Endothelial cell (in vitro differentiated cells): ENCODE measurements around the gene MIXL1. TPM values are rescaled to one million over a fixed set of nuclear protein-coding genes. Genes with fewer than 3 reads are reported as not detected.

ENCODE experiments used
- DNase-seq: peaks from one replicate; pipeline ENCODE4 v3.0.0; 2021; ENCODE audit warnings: low spot score
- H3K27ac Mint-ChIP-seq: one replicate; pipeline ENCODE4 v1.8.0; 2021; ENCODE audit warnings: mixed read lengths, inconsistent platforms; ENCODE audit not compliant: unreplicated experiment
- H3K27me3 Mint-ChIP-seq: one replicate; pipeline ENCODE4 v1.8.0; 2021; ENCODE audit warnings: mild to moderate bottlenecking, moderate library complexity, mixed read lengths, inconsistent platforms; ENCODE audit not compliant: unreplicated experiment
- H3K36me3 Mint-ChIP-seq: one replicate; pipeline ENCODE4 v1.8.0; 2021; ENCODE audit warnings: mild to moderate bottlenecking, low read depth, mixed read lengths, inconsistent platforms; ENCODE audit not compliant: unreplicated experiment
- H3K4me1 Mint-ChIP-seq: one replicate; pipeline ENCODE4 v1.8.0; 2021; ENCODE audit warnings: mild to moderate bottlenecking, mixed read lengths, inconsistent platforms; ENCODE audit not compliant: unreplicated experiment
- H3K4me3 Mint-ChIP-seq: one replicate; pipeline ENCODE4 v1.8.0; 2021; ENCODE audit warnings: mild to moderate bottlenecking, mixed read lengths, inconsistent platforms; ENCODE audit not compliant: unreplicated experiment
- H3K9me3 Mint-ChIP-seq: one replicate; pipeline ENCODE4 v1.8.0; 2021; ENCODE audit warnings: mixed read lengths, inconsistent platforms; ENCODE audit not compliant: unreplicated experiment
- CTCF ChIP-seq: fragments of 200-600 bp; sonication (generic); IDR thresholded peaks from one replicate; pipeline ENCODE4 v1.5.0; 2021; ENCODE audit warnings: antibody characterized with exemption; ENCODE audit not compliant: unreplicated experiment
- long read RNA-seq: library from polyadenylated mRNA; unstranded; transcript quantifications from one replicate; pipeline ENCODE4 v2.0.0, GENCODE V29; 2020; ENCODE audit not compliant: unreplicated experiment
- total RNA-seq: library from RNA; stranded (reverse); fragmentation: NEBNext Ultra II Directional; extraction: Animal tissue kit (Norgen Biotek cat#: 25700); gene quantifications from one replicate; pipeline ENCODE4 v1.2.1, GENCODE V29; 2021; ENCODE audit not compliant: unreplicated experiment

Gene MIXL1
- 2.4 TPM for total RNA-seq
- long read RNA-seq: 0 reads

- Mint-ChIP-seq H3K27ac (no peak within 1 kb of the TSS), H3K27me3 (peaks cover 6% of the 10 kb centered on the region), H3K4me3 (peak within 1 kb of the TSS; percentile 87), H3K9me3 (no peaks in the 10 kb centered on the region), H3K36me3 (no peaks in the 10 kb centered on the region), H3K4me1 (peaks cover 16% of the 10 kb centered on the region)
- peak; percentile 38 for DNase-seq
- TF ChIP-seq CTCF: no peak
These were observed at the start of gene MIXL1 for GRCh38 chr1:226223157-226223785. MIXL1 (plus strand) TSS chr1:226223664; CDS start chr1:226223682, 18 bp downstream.

- H3K27me3 Mint-ChIP-seq: no peaks in the 10 kb centered on the region
- no peak for DNase-seq
- TF ChIP-seq CTCF: no peak
- H3K4me1 Mint-ChIP-seq: peaks cover 4% of the 10 kb centered on the region
- no peak overlapping the region for H3K27ac Mint-ChIP-seq
- H3K36me3 Mint-ChIP-seq: no peaks in the 10 kb centered on the region
- no peak overlapping the region for H3K4me3 Mint-ChIP-seq
- H3K9me3 Mint-ChIP-seq: no peaks in the 10 kb centered on the region
These were observed 46.6 kb upstream of the MIXL1 start for GRCh38 chr1:226176870-226177269.

GRCh38 chr1:226181996-226182714 is 41.3 kb upstream of the MIXL1 start:
- Mint-ChIP-seq H3K4me3 (no peak overlapping the region), H3K9me3 (no peaks in the 10 kb centered on the region), H3K4me1 (peaks cover 21% of the 10 kb centered on the region), H3K27me3 (peaks cover 3% of the 10 kb centered on the region), H3K27ac (no peak overlapping the region), H3K36me3 (peaks cover 10% of the 10 kb centered on the region)
- DNase-seq: peak; percentile 13
- no peak for TF ChIP-seq CTCF

GRCh38 chr1:226185141-226186036 is 38.1 kb upstream of the MIXL1 start:
- H3K27me3 Mint-ChIP-seq: peaks cover 3% of the 10 kb centered on the region

More at GRCh38 chr1:226185141-226186036, 38.1 kb upstream of the MIXL1 start:
- Mint-ChIP-seq H3K27ac (peak overlapping the region; percentile 97), H3K4me1 (peaks cover 20% of the 10 kb centered on the region), H3K9me3 (no peaks in the 10 kb centered on the region), H3K4me3 (peak overlapping the region; percentile 99), H3K36me3 (peaks cover 10% of the 10 kb centered on the region)
- no peak for DNase-seq
- no peak for TF ChIP-seq CTCF
